ENCODE results near the gene SYNPO2L. TPM values are rescaled to one million over a fixed set of nuclear protein-coding genes. Genes with fewer than 3 reads are reported as not detected.

SYNPO2L gene
- total and polyA plus RNA-seq, 10 donors = 0.02 to 0.23 (median 0.06) TPM; not detected in 5

- no peaks in the 10 kb centered on the region for H3K36me3 ChIP-seq
- H3K27ac ChIP-seq = no peak overlapping the region
- no peak overlapping the region for H3K4me3 ChIP-seq
- no peak for DNase-seq
- intact Hi-C loops (cut with DNase I; ENCODE audit: low total_unique reads) = no loop called here
- no peak for TF ChIP-seq POLR2AphosphoS5 (IDR thresholded peaks at IDR 0.05)
- no peak for TF ChIP-seq POLR2A (IDR thresholded peaks at IDR 0.05)
- no peak for TF ChIP-seq CTCF (IDR thresholded peaks at IDR 0.05 in 8 of 11, conservative IDR thresholded peaks at IDR 0.05 in 3 of 11)
- peaks cover 0 to 4% (median 0%) of the 10 kb centered on the region in 6 donors for H3K4me1 ChIP-seq
- WGBS, 5 donors = 59 to 83% (median 72%) methylated on average over 3 of the region's 3 CpGs
- no peaks in the 10 kb centered on the region for H3K9me3 ChIP-seq
- H3K27me3 ChIP-seq (replicated peaks in 1 of 7) = no peaks in the 10 kb centered on the region
Observed at GRCh38 chr10:73653701-73654100, 2.1 kb downstream of the SYNPO2L start.

- Histone ChIP-seq H3K27me3 (replicated peaks in 1 of 7) (peaks cover 0 to 4% (median 0%) of the 10 kb centered on the region in 7 donors), H3K27ac (no peak overlapping the region), H3K9me3 (no peaks in the 10 kb centered on the region), H3K36me3 (no peaks in the 10 kb centered on the region), H3K4me1 (peaks cover 0 to 7% (median 1%) of the 10 kb centered on the region in 6 donors), H3K4me3 (no peak overlapping the region)
- 78 to 93% (median 88%) methylated on average over 3 to 11 of the region's 11 CpGs for WGBS, 5 donors
- DNase-seq = no peak
- intact Hi-C loops (cut with DNase I; ENCODE audit: low total_unique reads) = no loop called here
- TF ChIP-seq CTCF (IDR thresholded peaks at IDR 0.05 in 8 of 11, conservative IDR thresholded peaks at IDR 0.05 in 3 of 11) (no peak), POLR2AphosphoS5 (IDR thresholded peaks at IDR 0.05) (no peak), POLR2A (IDR thresholded peaks at IDR 0.05) (no peak)
Observed at GRCh38 chr10:73653195-73653594, 2.6 kb downstream of the SYNPO2L start.

GRCh38 chr10:73650537-73651331 is 5.1 kb downstream of the SYNPO2L start:
- H3K36me3 ChIP-seq = no peaks in the 10 kb centered on the region
- H3K9me3 ChIP-seq = no peaks in the 10 kb centered on the region
- no peak for DNase-seq
- no peak overlapping the region for H3K27ac ChIP-seq
- H3K27me3 ChIP-seq (replicated peaks in 1 of 7) = peaks cover 0 to 20% (median 0%) of the 10 kb centered on the region in 7 donors
- TF ChIP-seq POLR2A (IDR thresholded peaks at IDR 0.05) (no peak), POLR2AphosphoS5 (IDR thresholded peaks at IDR 0.05) (no peak), CTCF (IDR thresholded peaks at IDR 0.05 in 8 of 11, conservative IDR thresholded peaks at IDR 0.05 in 3 of 11) (no peak)
- H3K4me1 ChIP-seq = peaks cover 0 to 20% (median 10%) of the 10 kb centered on the region in 6 donors
- H3K4me3 ChIP-seq = no peak overlapping the region
- intact Hi-C loops (cut with DNase I; ENCODE audit: low total_unique reads) = no loop called here
- WGBS, 5 donors = 55 to 74% (median 66%) methylated on average over 5 of the region's 5 CpGs

GRCh38 chr10:73649876-73650536 is 5.8 kb downstream of the SYNPO2L start:
- Histone ChIP-seq H3K27ac (no peak overlapping the region), H3K36me3 (no peaks in the 10 kb centered on the region), H3K4me3 (no peak overlapping the region), H3K9me3 (no peaks in the 10 kb centered on the region), H3K4me1 (peaks cover 0 to 20% (median 10%) of the 10 kb centered on the region in 6 donors), H3K27me3 (replicated peaks in 1 of 7) (peaks cover 0 to 20% (median 0%) of the 10 kb centered on the region in 7 donors)
- 84 to 93% (median 92%) methylated on average over 6 of the region's 6 CpGs for WGBS, 5 donors
- no peak for TF ChIP-seq POLR2A (IDR thresholded peaks at IDR 0.05)
- TF ChIP-seq CTCF (IDR thresholded peaks at IDR 0.05 in 8 of 11, conservative IDR thresholded peaks at IDR 0.05 in 3 of 11) = no peak
- TF ChIP-seq POLR2AphosphoS5 (IDR thresholded peaks at IDR 0.05) = no peak
- intact Hi-C loops (cut with DNase I; ENCODE audit: low total_unique reads) = loop anchor here (10.0 kb wide), 1 partner anchor 385 kb away; no protein-coding TSS in a partner anchor
- DNase-seq = no peak
